HG03442 (cell line): Measurements from ENCODE around the gene CXCL17.
"Not testable (repeated sequence)": the region's sequence is repeated elsewhere in the genome, so short reads cannot be mapped to it uniquely, and the experiment has no call there.

Experiments used
- ATAC-seq: cut with Tn5 transposase; IDR thresholded peaks from one replicate; pipeline ENCODE4 v1.9.1; 2021; ENCODE audit warnings: mild to moderate bottlenecking, moderate library complexity; ENCODE audit not compliant: unreplicated experiment

Gene CXCL17

DNA sequence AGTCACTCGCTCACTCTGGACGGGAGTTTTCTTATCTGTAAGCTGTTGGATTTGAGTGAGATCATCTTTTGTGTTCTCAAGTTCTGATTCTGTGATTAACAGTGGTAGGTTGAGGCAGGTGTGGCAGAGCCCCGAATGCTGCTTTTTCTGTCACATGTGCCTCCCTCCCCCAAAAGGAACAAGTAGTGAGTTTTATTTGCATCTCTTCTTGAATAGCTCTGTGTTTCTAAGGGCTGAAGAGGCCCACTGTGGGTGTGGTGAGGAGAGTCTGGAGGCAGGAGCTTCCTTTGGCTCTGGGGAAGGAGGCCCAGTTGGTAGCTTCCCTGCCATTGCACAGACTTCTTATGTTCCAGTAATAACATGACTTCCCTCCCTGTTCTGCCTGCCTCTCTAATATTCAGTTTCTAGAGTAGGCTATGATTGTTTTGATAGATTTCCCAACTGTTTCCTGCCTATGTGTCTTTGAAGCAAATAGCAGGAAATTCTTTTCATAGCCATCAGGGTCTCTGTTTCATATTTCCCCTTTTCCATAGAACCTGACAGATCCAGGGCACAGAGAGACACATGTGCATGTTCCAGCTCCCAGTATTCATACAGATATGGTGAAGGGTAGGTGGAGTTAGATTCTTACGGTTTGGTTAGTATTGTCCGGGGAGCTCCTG lies 23.9 kb upstream of the CXCL17 start:
- ATAC-seq, result no peak

DNA sequence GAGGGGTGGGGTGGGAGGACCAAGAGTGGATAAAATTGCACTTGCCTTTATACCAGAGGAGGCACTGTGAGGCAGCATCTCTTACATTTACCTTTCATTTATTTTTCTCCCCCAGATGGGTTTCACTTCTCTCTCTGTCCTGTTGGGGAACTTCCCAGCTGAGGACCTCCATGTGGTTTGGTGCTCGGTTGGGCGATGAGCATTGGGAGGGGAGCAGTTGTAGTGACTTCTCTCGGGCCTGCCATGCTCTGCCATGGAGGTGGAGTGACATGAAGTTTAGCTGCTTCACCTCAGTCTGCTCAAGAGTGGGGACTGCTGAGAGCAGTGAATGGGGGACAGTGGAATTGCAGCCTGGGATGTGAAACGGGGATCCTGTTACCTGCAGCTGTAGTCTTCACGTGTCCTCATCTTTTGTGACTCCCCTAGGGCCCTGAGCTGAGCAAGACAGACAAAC lies 23.1 kb upstream of the CXCL17 start:
- peak; percentile 70 for ATAC-seq

DNA sequence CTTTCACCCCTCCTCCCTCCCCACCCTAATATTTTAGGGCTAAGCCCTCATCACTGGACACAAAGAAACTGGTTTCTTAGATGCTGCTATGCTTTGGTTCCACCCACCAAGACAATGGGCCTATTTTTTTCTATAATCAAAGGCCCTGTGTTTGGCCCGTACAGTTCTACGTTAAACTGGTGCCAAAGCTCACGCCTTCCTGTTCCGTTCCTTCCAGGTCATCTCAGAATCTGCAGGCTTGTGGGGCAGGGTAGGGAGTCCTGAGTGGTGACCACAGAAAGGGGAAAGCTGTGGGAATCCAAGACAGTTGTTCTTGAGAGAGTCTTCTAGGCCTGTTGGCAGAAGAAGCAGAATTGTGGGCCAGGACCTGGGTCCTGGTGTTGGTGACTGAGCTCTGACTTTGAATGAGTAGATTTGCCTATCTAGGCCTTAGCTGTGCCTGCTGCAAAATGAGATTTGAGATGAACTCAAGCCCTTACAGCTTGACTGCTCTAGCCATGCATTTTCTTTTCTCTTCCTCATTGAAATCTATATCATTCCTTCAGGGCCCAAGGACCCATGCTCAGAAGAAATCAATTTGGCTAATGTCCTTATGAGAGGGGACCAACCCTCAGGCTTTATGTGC lies 19.1 kb upstream of the CXCL17 start:
- ATAC-seq, result no peak

DNA sequence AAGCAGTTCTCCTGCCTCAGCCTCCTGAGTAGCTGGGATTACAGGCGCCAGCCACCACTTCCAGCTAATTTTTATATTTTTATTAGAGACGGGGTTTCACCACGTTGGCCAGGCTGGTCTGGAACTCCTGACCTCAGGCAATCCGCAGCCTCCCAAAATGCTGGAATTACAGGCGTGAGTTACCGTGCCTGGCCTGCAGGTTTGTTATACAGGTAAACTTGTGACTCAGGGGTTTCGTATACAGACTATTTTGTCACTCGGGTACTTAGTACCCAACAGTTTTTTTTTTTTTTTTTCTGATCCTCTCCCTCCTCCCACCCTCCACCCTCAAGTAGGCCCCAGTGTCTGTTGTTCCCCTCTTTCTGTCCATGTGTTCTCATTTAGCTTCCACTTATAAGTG lies 18.5 kb upstream of the CXCL17 start:
- not testable (repeated sequence) for ATAC-seq

DNA sequence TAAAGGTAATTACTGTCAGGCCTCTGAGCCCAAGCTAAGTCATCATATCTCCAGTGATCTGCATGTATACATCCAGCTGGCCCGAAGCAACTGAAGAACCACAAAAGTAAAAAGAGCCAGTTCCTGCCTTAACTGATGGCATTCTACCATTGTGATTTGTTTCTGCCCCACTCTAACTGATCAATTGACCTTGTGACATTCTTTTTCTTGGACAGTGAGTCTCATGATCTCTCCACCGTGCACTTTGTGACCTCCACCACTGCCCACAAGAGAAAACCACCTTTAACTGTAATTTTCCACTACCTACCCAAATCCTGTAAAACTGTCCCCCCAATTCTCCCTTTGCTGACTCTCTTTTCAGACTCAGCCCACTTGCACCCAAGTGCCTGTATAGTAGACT lies 17.2 kb upstream of the CXCL17 start:
- no peak for ATAC-seq

DNA sequence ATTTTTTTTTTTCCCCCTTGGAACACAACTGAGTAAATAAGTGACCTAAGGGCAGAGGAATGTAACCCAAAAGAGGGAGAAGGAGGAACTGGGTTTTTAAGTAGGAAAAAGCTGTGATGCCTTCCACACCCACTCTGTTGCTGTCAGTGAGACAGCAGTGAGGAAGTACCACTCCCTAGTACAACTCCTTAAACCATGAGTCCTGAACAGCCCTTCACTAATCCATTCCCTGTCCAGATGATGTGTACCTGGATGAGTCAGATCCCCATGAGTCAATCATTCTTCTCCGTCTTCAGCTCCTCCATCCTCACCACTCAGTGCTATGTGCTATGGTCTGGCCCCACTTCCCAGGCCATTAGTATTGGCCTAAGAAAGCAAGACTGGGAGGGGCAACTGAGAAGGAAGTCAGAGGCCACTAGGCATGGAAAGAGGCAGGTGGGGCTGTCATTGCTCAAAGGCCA lies 12.9 kb upstream of the CXCL17 start:
- no peak for ATAC-seq

DNA sequence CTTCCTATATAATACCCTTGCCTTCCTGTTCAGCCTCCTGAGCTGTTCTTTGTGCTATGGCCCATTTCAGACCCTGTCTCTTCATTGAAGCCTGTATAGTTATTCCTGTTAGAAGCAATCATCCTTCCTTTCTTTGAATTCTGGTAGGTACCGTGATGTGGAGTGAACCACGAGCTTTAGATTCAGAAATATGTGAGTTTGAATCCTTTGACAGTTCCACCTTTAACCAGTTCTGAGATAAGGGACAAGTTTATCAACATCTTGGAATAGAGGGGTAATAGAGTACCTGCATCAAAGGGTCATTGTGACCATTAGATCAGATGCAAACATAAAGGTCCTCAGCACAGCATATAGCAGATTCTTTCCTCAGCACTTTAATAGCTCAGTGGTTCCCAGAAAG lies 12.3 kb upstream of the CXCL17 start:
- ATAC-seq, result no peak

DNA sequence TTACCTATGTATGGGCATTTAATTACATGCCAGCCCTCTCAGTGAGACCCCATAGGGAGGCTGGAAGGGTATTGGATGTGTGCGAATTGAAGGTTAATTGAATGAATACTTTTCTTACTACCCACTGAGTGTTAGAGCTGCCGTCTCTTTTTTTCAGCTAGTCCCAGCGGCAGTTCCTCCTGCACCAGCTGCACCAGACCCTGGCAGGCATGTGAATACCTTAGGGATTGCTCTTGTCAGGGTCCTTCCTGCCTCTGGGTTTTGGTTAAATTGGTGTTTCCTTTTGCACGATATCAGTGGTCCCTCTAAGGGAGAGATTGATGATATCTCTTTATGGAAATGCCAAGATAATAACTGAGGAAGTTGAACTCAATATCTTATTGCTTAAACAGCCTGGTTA lies 9.8 kb upstream of the CXCL17 start:
- no peak for ATAC-seq

DNA sequence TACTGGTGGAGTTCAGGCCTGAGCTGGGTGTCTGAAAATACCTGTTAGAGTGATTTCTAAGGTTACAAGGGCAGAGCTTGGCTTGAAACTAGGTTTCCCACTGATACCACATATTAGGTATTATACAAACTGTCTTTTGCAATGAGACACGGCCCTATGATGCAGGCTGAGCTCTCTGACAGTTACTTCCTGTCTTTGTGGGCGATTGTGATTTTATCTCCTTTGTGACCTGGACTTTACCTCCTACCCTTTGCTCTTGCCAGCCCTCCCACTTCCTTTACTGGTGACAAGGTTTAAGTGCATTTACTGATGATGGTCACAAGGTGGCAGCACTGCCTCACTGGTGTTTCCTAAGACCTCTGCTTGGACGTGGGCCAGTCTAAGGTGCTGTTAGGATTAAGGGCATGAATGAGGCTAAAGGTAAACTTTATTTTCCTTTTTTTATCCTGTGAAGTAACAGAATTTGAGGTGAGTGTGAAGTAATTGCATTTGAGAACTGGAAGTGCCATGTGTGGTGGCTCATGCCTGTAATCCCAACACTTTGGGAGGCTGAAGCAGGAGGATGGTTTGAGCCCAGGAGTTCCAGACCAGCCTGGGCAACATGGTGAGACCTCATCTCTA lies 7.7 kb upstream of the CXCL17 start:
- ATAC-seq, result peak; percentile 65

DNA sequence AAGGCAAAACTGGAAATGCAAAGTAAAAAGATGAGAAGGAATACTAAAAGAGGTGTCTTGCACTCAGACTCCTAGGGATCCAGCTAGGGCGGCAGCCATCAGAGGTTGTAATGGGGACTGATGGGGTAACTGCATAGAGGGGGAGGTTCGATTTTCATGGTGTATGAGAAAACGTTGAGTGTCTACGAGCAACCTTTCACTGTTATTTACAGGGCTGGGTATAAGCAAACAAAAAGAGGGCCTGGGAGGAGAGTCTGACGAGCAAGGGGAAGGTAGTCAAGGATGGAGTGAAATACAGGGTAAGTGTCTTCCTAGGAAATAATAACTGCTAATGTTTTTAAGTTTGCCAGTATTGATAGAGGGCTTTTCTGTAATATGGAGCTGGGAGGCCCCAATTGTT lies 5.6 kb upstream of the CXCL17 start:
- not testable (repeated sequence) for ATAC-seq

DNA sequence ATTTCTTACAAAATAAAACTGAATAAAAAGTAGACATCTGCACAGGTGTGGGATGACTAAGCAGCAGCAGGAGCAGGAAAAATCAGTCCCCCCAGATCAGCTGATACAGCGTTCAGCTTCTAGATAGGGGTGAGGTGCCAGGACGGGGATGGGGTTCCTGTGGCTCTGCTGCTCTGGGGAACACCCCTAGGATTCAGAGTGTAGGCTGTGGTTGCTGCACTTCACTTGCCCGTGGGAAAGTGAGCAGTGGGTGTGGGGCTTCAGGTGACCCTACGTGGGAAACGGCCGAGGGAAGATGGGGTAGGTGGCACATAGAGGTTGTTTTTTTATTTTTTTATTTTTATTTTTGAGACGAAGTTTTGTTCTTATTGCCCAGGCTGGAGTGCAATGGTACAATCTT lies 3.2 kb upstream of the CXCL17 start:
- ATAC-seq, result no peak

DNA sequence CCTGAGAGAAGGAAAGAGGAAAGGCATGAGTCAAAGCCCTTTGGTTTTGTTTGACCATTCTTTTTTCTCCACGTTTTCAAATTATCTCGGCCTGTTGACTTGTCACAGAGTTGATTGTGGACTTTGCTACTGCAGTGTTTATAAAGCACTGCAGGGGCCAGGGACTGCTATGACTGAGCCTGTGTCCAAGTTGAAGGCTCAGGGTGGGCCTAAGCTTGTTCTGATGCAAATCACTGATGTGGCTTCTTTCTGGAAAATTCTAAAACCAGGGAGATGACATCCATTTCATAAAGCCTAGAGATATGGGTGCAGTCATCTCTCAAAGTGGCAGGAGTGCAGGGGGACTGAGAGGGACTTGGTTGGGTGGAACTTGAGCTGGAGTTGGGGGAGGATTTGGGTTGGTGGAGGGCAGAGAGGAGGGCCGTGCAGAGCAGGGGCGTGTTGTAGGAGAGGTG lies 1.2 kb upstream of the CXCL17 start:
- no peak for ATAC-seq

DNA sequence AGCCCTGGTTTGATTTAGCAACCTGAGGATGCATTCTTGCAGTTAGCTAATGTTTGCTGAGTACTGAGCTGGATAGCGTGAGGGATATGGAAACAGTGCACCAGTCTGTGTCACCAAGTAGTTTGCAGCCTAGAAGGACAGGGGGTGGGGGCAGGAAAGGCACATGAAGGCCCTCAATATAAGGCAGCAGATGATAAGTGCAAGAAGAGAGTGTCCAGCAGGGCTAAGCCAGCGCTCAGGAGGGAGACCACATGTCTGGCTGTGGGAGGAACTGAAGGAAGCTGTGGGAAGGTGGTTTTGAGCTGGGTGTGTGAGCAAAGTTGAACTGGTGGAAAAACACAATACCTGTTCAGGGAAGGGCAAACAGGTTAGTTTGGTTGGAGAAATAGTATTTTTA lies 1.7 kb downstream of the CXCL17 start:
- ATAC-seq, result no peak

DNA sequence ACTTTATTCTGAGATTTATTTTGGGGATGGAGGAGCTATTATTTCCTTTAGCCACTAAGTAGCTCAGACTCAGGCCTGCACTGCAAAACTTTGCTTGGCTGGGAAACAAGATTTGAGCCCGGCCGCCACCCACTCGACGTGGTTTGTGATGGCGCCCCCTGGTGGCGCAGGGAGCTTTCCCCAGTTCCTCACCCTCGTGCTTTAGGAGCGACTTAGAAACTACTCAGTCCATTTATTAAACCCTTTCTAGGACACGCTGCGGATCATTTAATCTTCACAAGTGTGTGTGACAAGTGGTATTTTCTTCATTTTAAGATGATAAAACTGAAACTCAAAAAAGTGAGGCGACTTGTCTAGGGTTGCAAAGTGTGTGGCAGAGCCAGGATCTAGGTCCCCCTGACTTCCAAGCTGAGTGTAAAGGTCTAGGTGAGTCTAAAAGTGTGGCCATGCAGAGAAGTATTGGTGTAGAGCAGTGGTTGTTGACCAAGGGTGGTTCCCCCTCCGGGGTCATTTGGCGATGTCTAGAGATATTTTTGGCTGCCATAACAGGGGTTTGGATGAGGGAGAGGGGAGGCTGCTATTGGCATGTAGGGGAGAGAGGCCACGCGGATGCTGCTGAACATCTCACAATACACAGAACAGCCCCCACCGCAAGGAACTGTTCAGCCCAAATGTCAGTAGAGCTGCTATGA lies 2.2 kb downstream of the CXCL17 start:
- no peak for ATAC-seq

DNA sequence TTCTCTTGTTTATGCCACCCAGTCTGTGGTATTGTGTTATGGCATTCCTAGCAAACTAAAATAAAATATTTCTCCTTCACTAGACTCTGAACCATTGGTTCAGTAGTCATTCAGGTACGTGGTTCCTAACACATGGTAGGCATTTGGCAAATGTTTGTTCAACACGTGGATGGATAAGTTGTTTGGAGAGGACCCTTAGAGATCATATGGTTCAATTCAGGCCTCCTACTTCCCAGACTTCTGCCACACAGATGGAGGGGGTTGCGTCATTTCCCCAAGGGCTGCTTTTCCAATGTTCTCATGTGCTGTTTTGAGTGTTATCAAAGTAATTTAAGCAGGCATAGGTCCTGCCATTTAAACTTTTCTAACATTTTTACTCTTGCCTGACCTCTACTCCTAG lies 6.7 kb downstream of the CXCL17 start:
- no peak for ATAC-seq

DNA sequence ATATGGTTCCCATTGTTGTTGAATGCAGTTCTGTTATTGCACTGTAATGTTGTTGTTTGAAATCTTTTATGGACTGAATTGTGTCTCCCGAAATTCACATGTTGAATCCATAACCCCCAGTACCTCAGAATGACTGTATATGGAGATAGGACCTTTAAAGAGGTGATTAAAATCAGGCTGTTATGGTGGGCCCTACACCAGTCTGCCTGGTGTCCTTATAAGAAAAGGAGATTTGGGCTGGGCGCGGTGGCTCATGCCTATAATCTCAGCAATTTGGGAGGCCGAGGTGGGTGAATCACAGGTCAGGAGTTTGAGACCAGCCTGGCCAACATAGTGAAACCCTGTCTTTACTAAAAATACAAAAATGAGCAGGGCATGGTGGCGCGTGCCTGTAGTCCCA lies 7.4 kb downstream of the CXCL17 start:
- no peak for ATAC-seq

DNA sequence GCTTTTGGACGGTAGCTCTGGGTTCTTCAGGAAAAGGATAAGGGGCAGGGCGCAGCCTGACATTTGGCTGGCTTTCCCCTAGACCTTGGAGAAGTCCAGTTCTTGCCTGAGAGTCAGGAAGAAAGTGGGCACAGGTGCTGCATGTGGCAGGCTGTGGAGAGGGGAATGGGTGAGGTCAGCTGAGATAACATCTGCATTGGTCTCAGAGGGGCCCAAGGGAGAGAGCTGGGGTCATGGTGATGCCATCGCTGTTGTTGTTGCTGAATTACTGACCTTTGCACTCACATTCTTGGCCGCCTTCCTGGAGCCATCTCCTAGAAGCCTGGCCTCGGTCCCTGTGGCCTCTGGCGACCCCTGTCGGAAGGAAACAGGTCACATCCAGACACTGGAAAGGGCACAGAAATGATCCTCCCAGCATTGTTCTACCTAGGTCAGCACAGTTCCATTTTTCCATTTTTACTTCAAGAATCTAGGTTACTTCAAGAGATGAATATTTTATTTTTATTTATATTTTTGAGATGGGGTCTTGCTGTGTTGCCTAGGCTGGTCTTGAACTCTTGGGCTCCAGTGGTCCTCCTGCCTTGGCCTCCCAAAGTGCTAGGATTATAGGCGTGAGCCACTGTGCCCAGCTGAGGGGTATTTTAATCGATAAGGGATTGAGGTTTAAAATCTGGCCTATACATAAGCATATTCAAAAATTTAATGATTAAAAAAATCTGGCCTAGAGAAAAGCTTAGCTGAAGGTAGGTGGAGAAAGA lies 9.1 kb downstream of the CXCL17 start:
- ATAC-seq, result peak; percentile 54

DNA sequence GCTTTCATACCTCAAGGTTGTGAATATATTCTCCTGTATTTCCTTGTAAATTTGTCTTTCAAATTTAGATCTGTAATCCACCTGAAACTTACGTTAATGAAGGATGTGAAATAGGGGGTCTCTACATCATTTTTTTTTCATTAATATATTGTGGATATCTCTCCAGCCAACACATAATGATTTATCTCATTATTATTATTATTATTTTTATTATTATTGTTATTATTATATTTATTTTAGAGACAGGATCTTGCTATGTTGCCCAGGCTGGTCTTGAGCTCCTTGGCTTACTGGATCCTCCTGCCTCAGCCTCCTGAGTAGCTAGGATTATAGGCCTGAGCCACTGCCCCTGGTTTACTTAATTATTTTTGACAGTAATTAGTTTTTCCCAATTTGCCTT lies 11.3 kb downstream of the CXCL17 start:
- ATAC-seq, result no peak

DNA sequence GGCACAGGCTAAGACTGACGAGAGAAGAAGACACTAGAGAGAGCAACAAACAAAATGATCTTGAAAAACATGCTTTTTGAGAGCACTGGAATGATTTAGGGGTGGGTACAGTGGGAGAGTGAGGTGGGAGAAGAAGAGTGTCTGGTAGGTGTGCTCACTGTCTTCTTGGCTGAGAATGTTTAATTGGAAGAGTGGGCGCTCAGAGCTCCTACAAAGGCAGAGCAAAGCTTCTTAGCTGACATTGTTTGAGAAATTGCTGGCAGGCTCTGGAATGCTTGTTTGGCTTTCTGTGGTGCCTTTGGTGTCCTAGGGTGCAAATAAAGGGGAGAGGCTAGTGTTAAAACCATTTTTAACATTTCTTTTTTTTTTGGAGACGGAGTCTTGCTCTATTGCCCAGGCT lies 14.1 kb downstream of the CXCL17 start:
- no peak for ATAC-seq

DNA sequence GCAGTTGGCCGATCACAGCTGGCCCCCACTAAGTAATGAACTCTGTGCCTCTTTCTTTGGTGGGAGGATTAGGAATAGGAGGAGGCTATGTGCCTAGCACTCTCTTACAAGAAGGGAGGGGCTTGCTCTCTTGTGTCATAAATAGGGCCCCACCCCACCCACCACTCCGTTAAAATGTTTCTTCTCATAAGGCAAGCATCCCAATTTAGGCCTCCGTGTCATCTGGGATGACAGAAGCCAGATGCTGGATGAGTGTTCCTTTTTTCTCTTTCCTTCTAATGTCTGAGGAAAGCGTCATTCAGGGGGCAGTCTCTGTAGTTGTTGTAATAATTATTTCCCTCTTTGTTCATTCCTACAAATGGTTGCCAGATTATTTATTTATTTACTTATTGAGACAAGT lies 15.4 kb downstream of the CXCL17 start, which contains the start of gene LIPE:
Gene LIPE, minus strand, starts transcription at position 76 of the 400 bp plus-strand sequence. CDS start 239 bp downstream, outside the sequence.
- no peak for ATAC-seq

DNA sequence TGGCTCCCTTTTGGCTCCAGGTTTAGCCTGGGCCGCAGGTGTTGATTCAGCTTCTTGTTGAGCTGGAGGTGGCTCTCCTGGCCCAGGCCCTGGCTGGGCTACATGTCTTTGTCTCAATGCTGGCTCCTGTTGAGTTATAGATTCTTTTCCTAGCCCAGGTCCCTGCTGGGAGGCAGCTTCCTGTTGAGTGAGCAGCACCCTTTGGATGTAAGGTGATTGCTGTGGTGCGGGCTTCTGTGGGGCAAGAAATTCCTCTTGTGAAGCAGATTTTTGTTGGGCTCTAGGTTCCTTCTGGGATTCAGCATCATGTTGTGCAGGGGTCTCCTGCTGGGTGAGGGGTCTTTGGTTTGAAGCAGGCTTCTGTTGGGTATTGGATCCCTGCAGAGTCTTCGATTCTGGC lies 16.1 kb downstream of the CXCL17 start:
- no peak for ATAC-seq
